Measurements from ENCODE around the gene ZSWIM9.

DNA sequence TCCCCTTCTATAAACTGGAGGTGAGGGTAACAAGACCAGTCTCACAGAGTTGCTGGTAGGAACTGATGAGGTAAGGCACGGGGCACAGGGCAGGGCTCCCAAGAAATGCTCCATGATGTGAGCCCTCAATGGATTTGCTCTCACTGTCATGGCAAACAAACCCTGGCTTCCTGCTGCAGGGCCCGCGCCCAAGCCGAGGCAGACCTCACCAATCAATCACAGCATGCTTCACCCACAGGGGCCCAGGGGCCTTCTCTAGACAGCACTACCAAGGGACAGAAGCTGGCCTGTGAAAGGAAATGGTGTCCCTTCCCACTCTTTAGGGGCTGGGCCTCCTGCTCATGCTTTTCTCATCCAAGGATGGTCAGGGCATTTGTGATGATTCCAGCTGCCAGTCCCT lies 33.9 kb upstream of the ZSWIM9 start:
- TF ChIP-seq, protein P1, sequence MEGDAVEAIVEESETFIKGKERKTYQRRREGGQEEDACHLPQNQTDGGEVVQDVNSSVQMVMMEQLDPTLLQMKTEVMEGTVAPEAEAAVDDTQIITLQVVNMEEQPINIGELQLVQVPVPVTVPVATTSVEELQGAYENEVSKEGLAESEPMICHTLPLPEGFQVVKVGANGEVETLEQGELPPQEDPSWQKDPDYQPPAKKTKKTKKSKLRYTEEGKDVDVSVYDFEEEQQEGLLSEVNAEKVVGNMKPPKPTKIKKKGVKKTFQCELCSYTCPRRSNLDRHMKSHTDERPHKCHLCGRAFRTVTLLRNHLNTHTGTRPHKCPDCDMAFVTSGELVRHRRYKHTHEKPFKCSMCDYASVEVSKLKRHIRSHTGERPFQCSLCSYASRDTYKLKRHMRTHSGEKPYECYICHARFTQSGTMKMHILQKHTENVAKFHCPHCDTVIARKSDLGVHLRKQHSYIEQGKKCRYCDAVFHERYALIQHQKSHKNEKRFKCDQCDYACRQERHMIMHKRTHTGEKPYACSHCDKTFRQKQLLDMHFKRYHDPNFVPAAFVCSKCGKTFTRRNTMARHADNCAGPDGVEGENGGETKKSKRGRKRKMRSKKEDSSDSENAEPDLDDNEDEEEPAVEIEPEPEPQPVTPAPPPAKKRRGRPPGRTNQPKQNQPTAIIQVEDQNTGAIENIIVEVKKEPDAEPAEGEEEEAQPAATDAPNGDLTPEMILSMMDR (IDR thresholded peaks at IDR 0.05), result no peak
- no peak for TF ChIP-seq POLR2A (IDR thresholded peaks at IDR 0.05)
- no peak for TF ChIP-seq POLR2AphosphoS5 (IDR thresholded peaks at IDR 0.05)

All from breast epithelium (tissue), 3 donors.